Gastrocnemius medialis (tissue), 4 donors: ENCODE results near the gene HOXA5.

Experiments
- CTCF ChIP-seq, 5 experiments: fragments of 450-650 bp in 3 of 5; fragments of 200-600 bp in 2 of 5; sonication (generic) in 2 of 5; IDR thresholded peaks in 4 of 5; conservative IDR thresholded peaks in 1 of 5; 1 replicate in 4 of 5; 2 replicates in 1 of 5; pipeline ENCODE4 v1.5.1; 2016 to 2019; ENCODE audit warnings: antibody characterized with exemption in 5 of 5, mild to moderate bottlenecking in 3 of 5, moderate library complexity in 3 of 5
- POLR2A ChIP-seq, 2 donors: fragments of 450-650 bp; IDR thresholded peaks; one replicate each; pipeline ENCODE4 v1.6.1; 2017; ENCODE audit warnings: antibody characterized with exemption in 2 of 2, mild to moderate bottlenecking in 2 of 2, moderate library complexity in 2 of 2

DNA sequence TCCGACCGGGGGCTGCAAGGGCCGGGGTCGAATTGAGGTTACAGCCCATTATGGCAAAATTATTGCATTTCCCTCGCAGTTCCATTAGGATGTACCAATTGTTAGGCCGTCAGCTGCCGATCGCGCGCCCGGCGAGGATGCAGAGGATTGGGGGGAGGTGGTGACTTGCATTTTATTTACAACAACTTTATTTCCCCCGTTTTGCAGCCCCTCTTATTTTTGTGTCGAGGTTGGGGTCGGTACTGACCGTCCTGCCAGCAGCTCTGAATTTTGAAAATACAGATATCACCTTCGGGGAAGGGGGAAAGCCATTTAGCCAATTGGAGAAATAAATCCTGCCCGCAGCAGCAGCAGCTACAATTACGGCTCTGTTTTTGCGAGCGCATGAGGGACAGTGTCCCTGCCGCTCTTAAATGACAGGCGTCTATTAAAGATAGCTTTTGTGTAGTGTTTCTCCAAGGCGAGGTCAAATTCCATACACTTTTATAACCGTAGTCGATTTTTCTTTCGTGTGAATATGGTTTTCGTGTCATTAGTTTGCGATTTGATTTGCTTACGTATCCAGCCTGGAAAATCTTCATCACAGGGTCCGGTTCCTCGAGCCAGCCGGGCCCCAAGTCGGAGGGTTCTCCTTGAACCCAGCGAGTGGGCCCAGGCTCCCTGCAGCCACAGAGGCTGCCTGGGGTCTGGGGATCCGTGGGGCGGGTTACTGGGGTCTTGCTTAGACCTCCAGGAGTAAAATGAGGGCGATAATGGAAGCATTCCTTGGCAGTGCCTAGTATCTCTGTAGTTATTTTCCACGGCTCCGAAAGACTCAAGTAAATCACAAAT, 684 bp upstream of the HOXA5 start:
- peak in 3 of 5 experiments; percentile 9 to 62 (median 36) for TF ChIP-seq CTCF (IDR thresholded peaks at IDR 0.05 in 4 of 5, conservative IDR thresholded peaks at IDR 0.05 in 1 of 5)
- no peak for TF ChIP-seq POLR2A (IDR thresholded peaks at IDR 0.05)
